IPS-NIHi7 (cell line): Measurements from ENCODE around the gene LRRC1.

Experiments used
- DNase-seq: peaks from one replicate; pipeline ENCODE4 v3.0.0; 2012; ENCODE audit warnings: mixed read lengths; ENCODE audit errors: extremely low spot score

Gene LRRC1

GRCh38 chr6:53924277-53924676 lies 129.5 kb downstream of the LRRC1 start:
- no peak for DNase-seq

- DNase-seq: no peak
These were observed 130.1 kb downstream of the LRRC1 start for GRCh38 chr6:53924821-53925422.

DNA sequence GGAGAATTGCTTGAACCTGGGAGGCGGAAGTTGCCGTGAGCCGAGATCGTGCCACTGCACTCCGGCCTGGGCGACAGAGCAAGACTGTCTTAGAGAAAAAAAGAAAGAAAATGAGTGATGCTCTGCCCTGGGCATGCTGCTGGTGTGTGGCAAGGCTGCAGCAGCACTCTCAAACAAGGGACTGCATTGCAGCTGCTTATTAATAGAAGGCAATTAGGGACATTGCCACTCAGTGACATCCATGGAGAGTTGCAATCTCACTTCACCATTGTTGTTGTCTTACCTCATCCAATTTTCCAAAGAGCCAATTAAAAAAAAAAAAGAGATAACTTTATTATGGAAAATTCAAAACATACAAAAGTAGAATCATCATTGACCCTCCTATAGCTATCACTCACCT lies 131.1 kb downstream of the LRRC1 start:
- DNase-seq: no peak

GRCh38 chr6:53926505-53926904 lies 131.7 kb downstream of the LRRC1 start:
- no peak for DNase-seq

GRCh38 chr6:53928641-53929040 lies 133.8 kb downstream of the LRRC1 start:
- DNase-seq: no peak

GRCh38 chr6:53929041-53929820 lies 134.4 kb downstream of the LRRC1 start:
- DNase-seq: no peak

- no peak for DNase-seq
These were observed 135.0 kb downstream of the LRRC1 start for GRCh38 chr6:53929821-53930120.

- DNase-seq: no peak
These were observed 135.5 kb downstream of the LRRC1 start for GRCh38 chr6:53930330-53930729.

GRCh38 chr6:53931086-53931485 lies 136.3 kb downstream of the LRRC1 start:
- DNase-seq: no peak

DNA sequence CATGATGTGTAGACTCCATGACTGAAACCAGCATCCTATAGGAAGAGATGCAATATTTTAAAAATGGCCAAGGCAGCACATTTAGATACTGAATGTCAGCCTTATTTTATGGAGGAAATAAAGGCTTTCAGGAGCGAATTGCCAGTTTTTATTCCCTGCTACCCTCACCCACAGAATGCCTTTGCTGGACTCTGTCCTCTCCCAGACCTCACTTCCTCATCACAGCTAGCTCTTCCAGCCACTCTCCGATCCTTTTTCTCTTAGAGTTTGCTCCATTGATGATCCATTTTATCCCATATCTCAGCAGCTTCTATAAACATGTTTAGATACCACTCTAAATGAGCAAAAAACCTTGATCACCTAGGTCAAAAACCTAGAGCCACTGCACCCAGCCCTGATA lies 137.7 kb downstream of the LRRC1 start:
- no peak for DNase-seq

- no peak for DNase-seq
These were observed 139.2 kb downstream of the LRRC1 start for GRCh38 chr6:53934023-53934422.

DNA sequence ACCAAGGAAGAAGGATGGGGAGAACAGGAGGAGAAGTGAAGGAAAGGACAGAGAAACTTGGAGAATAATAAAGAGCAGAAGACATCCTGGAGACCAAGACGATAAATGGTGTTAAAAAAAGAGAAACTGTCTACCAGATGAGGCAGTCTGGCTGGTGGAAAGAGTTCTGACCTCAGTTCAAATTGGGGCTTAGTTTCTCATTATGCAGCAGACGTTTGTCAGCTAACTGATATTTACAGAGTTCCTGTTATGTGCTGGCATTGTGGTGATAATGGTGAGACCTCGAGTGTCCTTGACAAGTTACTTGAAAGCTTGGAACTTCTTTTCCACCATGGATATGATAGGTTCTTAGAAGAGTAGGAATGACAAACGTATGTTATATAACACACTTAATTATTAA lies 142.7 kb downstream of the LRRC1 start:
- DNase-seq: no peak

DNA sequence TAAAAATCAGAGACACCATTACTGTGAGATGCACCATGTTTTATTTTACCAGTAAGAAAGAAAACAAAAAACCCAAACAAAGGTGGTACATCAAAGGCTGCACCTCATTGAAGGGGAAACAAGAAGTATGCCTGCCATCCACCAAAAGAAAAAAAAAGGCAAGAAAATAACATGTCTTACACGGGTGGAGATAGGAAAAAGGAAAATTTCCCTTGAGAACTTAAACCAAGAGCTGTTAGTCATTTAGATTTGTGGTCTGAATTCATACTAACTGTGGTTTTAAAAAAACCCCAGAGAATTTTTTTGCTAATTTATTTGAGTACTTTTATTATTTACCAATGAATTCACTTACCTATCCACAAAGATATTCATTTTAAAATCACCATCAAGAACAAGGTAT lies 144.0 kb downstream of the LRRC1 start:
- no peak for DNase-seq

DNA sequence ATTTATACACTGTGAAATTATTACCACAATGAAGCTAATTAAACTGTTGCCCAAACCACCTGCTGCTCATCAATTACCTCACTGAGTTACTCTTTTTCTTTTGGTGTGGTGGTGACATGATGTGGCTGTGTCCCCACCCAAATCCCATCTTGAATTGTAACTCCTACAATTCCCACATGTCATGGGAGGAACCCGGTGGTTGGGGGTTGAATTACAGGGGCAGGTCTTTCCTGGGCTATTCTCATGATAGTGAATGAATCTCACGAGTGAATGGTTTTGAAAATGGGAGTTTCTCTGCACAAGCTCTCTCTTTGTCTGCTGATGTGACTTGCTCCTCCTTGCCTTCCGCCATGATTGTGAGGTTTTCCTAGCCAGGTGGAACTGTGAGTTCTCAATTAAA lies 145.0 kb downstream of the LRRC1 start:
- DNase-seq: no peak

GRCh38 chr6:53943395-53943794 lies 148.6 kb downstream of the LRRC1 start:
- no peak for DNase-seq

DNA sequence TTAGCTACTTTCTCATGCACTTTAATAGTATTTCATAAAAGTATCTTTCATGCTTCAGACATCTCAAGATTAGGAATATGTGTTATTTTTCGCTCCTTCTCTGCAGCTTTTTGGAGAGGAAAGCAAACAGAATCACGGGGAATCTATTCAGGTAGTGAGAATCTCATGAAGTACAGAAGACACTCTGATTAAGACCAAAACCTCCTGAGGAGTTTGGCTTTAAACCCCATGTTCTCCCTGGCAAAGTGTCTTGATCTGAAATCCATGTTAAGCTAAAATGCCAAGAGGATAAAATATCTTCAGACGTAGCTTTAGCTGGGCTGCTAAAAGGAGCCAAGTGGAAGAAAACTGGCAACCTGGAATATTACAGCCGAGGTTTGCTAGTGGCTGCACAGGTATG lies 149.3 kb downstream of the LRRC1 start:
- no peak for DNase-seq

GRCh38 chr6:53944543-53944942 lies 149.7 kb downstream of the LRRC1 start:
- no peak for DNase-seq

DNA sequence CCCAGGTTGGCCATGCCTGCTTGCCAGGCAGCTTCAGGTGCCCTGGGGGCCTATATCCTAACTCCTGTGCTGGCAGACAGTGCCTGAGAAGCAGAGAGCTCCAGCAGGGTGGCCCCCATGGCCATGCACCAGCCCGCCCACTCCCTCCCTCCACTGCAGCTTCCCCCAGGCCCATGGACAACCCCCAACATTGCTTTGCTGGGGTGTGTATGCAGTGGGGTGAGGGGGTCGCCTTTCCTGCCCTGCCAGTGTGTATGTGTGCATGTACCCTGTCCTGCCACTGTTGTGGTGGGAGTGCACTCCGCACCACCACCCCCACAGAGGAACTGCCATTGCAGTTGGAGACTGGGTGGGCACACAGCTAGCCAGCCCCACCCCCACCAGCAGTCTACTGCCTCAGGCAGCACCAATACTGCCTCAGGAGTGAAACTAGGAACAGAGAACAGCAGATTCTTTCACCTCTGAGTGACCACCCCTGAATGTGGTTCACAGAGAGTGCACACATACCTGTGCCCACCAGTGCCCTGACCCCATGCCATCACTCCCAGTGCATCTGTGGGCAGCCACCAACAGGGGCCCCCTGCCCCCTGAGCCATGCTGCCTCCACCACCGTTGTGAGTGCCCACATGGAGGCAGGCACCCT lies 151.1 kb downstream of the LRRC1 start:
- DNase-seq: no peak

DNA sequence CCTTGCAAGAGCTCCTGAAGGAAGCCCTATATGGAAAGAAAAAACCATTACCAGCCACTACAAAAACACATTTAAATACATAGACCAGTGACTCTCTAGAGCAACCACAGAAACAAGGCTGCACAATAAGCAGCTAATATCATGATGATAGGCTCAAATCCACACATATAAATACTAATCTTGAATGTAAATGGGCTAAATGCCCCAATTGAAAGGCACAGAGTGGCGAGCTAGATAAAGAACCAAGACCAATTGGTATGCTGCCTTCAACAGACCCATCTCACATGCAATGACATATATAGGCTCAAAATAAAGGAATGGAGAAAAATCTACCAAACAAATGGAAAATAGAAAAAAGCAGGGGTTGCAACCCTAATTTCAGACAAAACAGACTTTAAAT lies 153.0 kb downstream of the LRRC1 start:
- no peak for DNase-seq

DNA sequence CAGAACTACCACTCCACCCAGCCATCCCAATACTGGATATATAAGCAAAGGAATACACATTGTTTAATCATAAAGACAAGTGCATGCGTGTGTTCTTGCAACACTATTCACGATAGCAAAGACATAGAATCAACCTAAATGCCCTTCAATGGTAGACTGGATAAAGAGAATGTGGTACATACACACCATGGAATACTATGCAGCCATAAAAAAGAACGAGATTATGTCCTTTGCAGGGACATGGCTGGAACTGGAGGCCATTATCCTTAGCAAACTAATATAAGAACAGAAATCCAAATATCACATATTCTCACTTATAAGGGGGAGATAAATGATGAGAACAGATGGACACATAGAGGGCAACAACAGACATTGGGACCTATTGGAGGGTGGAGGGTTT lies 156.6 kb downstream of the LRRC1 start:
- no peak for DNase-seq

DNA sequence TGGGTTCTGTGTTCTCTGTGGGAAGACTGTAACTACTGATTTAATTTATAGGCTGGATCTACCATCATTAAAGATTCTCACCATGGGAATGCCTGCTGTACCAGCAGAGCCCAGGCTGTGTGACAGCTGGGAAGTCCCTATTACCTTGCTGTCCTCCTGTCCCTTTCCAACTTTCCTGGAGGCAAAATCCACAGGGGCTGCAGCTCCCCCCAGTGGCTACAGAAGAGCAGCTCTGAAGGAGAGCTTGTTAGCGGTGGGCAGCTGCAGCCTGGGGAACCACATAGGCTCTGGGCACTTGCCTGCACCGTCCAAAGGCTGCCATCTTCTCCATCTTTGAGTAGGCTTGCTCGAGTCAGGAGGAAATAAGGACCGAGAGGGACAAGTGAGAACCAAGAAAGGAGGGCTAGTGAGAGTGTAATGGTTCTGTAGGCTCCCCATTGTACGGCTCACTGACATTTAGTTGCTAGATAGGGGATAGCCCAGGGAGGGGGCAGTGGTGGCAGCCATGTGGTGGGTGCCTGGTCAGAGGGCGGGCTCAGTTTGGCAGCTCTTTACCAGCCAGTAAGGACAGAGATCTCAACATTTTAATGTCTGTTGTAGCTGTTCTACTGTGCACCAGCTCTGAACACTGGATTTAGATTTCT lies 161.4 kb downstream of the LRRC1 start:
- peak; percentile 87 for DNase-seq

DNA sequence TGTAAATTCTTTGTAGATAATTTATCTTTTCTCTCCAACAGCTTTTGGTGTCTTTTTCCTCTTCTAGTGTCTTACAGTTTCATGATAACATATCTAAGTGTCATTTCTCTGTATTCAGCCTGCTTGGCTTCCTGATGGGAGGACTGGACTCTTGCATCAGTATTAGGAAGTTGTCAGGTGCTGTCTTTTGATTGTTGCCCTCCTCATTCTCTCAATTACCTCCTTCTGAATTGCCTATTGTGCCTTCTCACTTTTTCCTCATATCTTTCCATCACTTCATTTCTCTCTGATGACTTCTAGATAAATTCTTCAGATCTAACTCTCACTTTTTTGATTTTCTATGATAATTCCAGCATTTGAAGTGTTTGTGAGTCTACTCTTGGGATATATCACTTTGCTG lies 162.0 kb downstream of the LRRC1 start:
- DNase-seq: no peak

DNA sequence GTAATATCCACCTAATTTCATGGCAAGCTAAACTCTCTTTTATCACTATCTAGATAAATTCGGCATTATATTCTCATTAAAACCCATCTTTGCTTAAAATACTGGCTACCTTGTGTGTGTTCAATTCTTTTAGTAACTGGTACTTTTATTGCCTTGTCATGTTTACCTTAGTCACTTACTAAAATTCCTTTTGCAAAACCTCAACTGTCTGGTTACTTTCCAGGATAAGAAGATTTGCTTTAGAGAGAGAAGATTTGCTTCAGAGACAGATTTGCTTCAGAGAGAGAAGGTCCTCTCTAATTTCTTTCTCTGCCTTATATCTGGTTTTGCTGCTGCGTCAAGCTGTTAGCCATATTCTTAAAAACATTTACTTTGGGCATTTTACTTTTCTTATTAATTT lies 164.9 kb downstream of the LRRC1 start:
- no peak for DNase-seq
